Measurements from ENCODE around the gene CD14.

GRCh38 chr5:140677947-140678346 is 45.0 kb upstream of the CD14 start:
- TF ChIP-seq, protein P1, sequence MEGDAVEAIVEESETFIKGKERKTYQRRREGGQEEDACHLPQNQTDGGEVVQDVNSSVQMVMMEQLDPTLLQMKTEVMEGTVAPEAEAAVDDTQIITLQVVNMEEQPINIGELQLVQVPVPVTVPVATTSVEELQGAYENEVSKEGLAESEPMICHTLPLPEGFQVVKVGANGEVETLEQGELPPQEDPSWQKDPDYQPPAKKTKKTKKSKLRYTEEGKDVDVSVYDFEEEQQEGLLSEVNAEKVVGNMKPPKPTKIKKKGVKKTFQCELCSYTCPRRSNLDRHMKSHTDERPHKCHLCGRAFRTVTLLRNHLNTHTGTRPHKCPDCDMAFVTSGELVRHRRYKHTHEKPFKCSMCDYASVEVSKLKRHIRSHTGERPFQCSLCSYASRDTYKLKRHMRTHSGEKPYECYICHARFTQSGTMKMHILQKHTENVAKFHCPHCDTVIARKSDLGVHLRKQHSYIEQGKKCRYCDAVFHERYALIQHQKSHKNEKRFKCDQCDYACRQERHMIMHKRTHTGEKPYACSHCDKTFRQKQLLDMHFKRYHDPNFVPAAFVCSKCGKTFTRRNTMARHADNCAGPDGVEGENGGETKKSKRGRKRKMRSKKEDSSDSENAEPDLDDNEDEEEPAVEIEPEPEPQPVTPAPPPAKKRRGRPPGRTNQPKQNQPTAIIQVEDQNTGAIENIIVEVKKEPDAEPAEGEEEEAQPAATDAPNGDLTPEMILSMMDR (conservative IDR thresholded peaks at IDR 0.05; ENCODE audit: low read depth, low read length), result no peak
- TF ChIP-seq EZH2 (IDR thresholded peaks at IDR 0.05; ENCODE audit: low read length, unreplicated experiment) (no peak), EZH2phosphoT487 (IDR thresholded peaks at IDR 0.05; ENCODE audit: borderline replicate concordance, low read length) (no peak)
